OCI-LY3 (cell line): ENCODE results near the gene MBD3L4.
"Not testable (repeated sequence)": the region's sequence is repeated elsewhere in the genome, so short reads cannot be mapped to it uniquely, and the experiment has no call there.

Source experiments
- CTCF ChIP-seq: fragments of 200-600, 300-600 bp; sonication (generic); IDR thresholded peaks from 2 replicates; pipeline ENCODE4 v1.5.1; 2014; ENCODE audit warnings: antibody characterized with exemption, low read length, low read depth
- EZH2phosphoT487 ChIP-seq: fragments of 200-600 bp; shearing (Covaris generic); IDR thresholded peaks from 2 replicates; pipeline ENCODE4 v1.6.1; 2018; ENCODE audit warnings: antibody characterized with exemption, mixed run types, low read depth

- TF ChIP-seq CTCF, EZH2phosphoT487: not testable (repeated sequence)
Measured at GRCh38 chr19:7040079-7040478, at the start of gene MBD3L4.
